K562 (cell line): ENCODE measurements around the gene CORO2A. TPM values are rescaled to one million over a fixed set of nuclear protein-coding genes. Genes with fewer than 3 reads are reported as not detected.
A peak's percentile ranks its signal among the peaks of the same experiment; 100 is the strongest.

Experiments used
- BCL6 ChIP-seq: fragments of 250-450 bp; sonication (Bioruptor Pico); IDR thresholded peaks from 2 replicates; pipeline ENCODE4 v1.4.0; 2020
- CAMTA2 ChIP-seq: fragments of 250-450 bp; sonication (Bioruptor Pico); conservative IDR thresholded peaks from 2 replicates; pipeline ENCODE4 v1.5.1; 2022
- KDM1A ChIP-seq, 2 experiments: fragments of 450-650 bp; IDR thresholded peaks; 2 replicates each; pipeline ENCODE4 v1.6.1; 2016; ENCODE audit warnings: mild to moderate bottlenecking in 2 of 2
- MIER1 ChIP-seq: fragments of 450-650 bp; IDR thresholded peaks from 2 replicates; pipeline ENCODE4 v1.6.1; 2016; ENCODE audit warnings: antibody characterized with exemption, mild to moderate bottlenecking, low read depth
- MTA3 ChIP-seq: fragments of 450-650 bp; formaldehyde crosslinking; IDR thresholded peaks from 2 replicates; pipeline ENCODE4 v1.6.1; 2017; ENCODE audit warnings: mild to moderate bottlenecking, borderline replicate concordance
- RBM25 ChIP-seq: fragments of 200-400 bp; formaldehyde crosslinking; IDR thresholded peaks from 2 replicates; pipeline ENCODE4 v1.6.1; 2018; ENCODE audit warnings: low read length, low read depth, moderate library complexity; ENCODE audit not compliant: severe bottlenecking
- ZBTB34 ChIP-seq: fragments of 250-450 bp; sonication (Bioruptor Pico); IDR thresholded peaks from 2 replicates; pipeline ENCODE4 v1.8.0; 2021; ENCODE audit warnings: mild to moderate bottlenecking, moderate library complexity
- ZNF740 ChIP-seq, 3 experiments: fragments of 200-800 bp in 1 of 3; sonication (Bioruptor generic) in 1 of 3; sonication (generic) in 1 of 3; formaldehyde crosslinking in 1 of 3; IDR thresholded peaks; 2 replicates each; pipeline versions ENCODE4 v1.6.1 to v1.8.0; 2016 to 2022; ENCODE audit warnings: mild to moderate bottlenecking in 2 of 3, missing compliant biosample characterization in 2 of 3, missing genetic modification characterization in 2 of 3, missing genetic modification reagents in 1 of 3
- polyA plus RNA-seq, 8 experiments: library from polyadenylated mRNA; depleted of rRNA in 4 of 8; stranded (reverse) in 5 of 8; unstranded in 3 of 8; fragments of >200 nt; fragmentation: Nextera tagmentation in 2 of 8; fragmentation: Illumina TruSeq in 1 of 8; extraction: Ambion mirVana in 2 of 8; extraction: Trizol in 1 of 8; gene quantifications; 2 replicates each; pipeline versions ENCODE4 v1.2.1 to v1.2.3, GENCODE V29; 2011 to 2014; ENCODE audit warnings: inconsistent platforms in 1 of 8, missing spikeins in 1 of 8
- total RNA-seq, 7 experiments: library from RNA; depleted of rRNA in 6 of 7; stranded (reverse); fragments of >200 nt in 6 of 7; fragmentation: Illumina TruSeq in 2 of 7; extraction: Trizol in 2 of 7; gene quantifications; 2 replicates each; pipeline versions ENCODE4 v1.2.1 to v1.2.3, GENCODE V29; 2011 to 2021; ENCODE audit warnings: low replicate concordance in 1 of 7

Gene CORO2A
- total and polyA plus RNA-seq, 9 of the 15 experiments (the other 6 are each of a cell fraction or from before 2014, with no cell fraction given), result 9.5 to 26.6 (median 18.0) TPM

GRCh38 chr9:98185021-98185567 is 7.3 kb downstream of the CORO2A start (continued):
- TF ChIP-seq CAMTA2 (CRISPR knock-in tag) (no peak), MIER1 (no peak), BCL6 (CRISPR knock-in tag) (no peak), ZBTB34 (CRISPR knock-in tag) (no peak), MTA3 (no peak), ZNF740 (CRISPR knock-in tag; IDR thresholded peaks at IDR 0.05) (no peak), ZNF740 (tag; IDR thresholded peaks at IDR 0.05) (no peak), KDM1A (IDR thresholded peaks at IDR 0.05) (peak in 1 of 2 experiments; percentile 64; a peak in 2 of 4 replicates), RBM25 (peak; percentile 74)
